Stomach (tissue), 4 donors: ENCODE measurements around the gene IL31RA.
A peak's percentile ranks its signal among the peaks of the same experiment; 100 is the strongest.

ENCODE experiments used
- EP300 ChIP-seq: sonication (generic); formaldehyde crosslinking; IDR thresholded peaks from one replicate; pipeline ENCODE4 v1.6.1; 2017; ENCODE audit warnings: antibody characterized with exemption
- POLR2A ChIP-seq, 4 donors: fragments of 450-650 bp; IDR thresholded peaks; one replicate each; pipeline ENCODE4 v1.6.1; 2016; ENCODE audit warnings: antibody characterized with exemption in 4 of 4, control low read depth in 2 of 4, mild to moderate bottlenecking in 1 of 4, moderate library complexity in 1 of 4
- POLR2AphosphoS5 ChIP-seq, 3 donors: sonication (generic); formaldehyde crosslinking; IDR thresholded peaks; one replicate each; pipeline ENCODE4 v1.6.1; 2016; ENCODE audit warnings: antibody characterized with exemption in 3 of 3
- TF ChIP-seq, protein P1 (sequence below), 7 experiments: fragments of 450-650 bp in 4 of 7; fragments of 200-600 bp in 3 of 7; sonication (generic) in 3 of 7; IDR thresholded peaks; one replicate each; pipeline ENCODE4 v1.5.1; 2016 to 2019; ENCODE audit warnings: antibody characterized with exemption in 7 of 7, control low read depth in 2 of 7, mild to moderate bottlenecking in 1 of 7

DNA sequence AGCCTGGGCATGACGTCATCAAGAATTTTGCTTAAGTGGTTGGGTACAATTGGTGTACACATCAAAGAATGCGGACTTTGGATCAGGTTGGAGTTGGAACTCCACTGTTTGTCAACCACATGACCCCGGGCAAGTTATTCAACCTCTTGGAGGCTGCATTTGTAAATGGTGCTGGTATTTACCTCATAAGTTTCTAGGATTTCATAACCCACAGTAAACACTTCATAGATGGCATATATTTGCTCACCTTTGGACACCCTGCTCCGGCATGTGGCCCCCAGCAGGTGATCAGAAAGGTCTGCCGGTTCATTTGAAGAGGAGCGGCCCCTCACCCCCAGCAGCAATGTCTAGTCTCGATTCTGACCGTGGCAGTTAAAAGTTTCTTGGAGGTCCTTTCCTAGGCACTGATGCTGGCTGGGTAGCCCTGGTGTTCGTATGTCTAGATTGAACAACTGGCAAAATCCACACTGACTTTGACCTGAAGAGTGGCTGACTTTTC, 83.0 kb downstream of the IL31RA start:
- TF ChIP-seq POLR2A (IDR thresholded peaks at IDR 0.05) (no peak), POLR2AphosphoS5 (IDR thresholded peaks at IDR 0.05) (peak in 1 of 3 donors; percentile 16), EP300 (no peak)
- TF ChIP-seq, protein P1, sequence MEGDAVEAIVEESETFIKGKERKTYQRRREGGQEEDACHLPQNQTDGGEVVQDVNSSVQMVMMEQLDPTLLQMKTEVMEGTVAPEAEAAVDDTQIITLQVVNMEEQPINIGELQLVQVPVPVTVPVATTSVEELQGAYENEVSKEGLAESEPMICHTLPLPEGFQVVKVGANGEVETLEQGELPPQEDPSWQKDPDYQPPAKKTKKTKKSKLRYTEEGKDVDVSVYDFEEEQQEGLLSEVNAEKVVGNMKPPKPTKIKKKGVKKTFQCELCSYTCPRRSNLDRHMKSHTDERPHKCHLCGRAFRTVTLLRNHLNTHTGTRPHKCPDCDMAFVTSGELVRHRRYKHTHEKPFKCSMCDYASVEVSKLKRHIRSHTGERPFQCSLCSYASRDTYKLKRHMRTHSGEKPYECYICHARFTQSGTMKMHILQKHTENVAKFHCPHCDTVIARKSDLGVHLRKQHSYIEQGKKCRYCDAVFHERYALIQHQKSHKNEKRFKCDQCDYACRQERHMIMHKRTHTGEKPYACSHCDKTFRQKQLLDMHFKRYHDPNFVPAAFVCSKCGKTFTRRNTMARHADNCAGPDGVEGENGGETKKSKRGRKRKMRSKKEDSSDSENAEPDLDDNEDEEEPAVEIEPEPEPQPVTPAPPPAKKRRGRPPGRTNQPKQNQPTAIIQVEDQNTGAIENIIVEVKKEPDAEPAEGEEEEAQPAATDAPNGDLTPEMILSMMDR (IDR thresholded peaks at IDR 0.05) = no peak
